OCI-LY7 (cell line): ENCODE results near the gene PRR5L.

Experiments used
- EZH2phosphoT487 ChIP-seq: fragments of 200-600 bp; sonication (generic); IDR thresholded peaks from 2 replicates; pipeline ENCODE4 v1.6.1; 2018; ENCODE audit warnings: low read depth, borderline replicate concordance, mild to moderate bottlenecking, mixed run types, antibody characterized with exemption, low read length, moderate library complexity, mixed read lengths
- TF ChIP-seq, protein P1 (sequence below): fragments of 200-600 bp; sonication (generic); conservative IDR thresholded peaks from 2 replicates; pipeline ENCODE4 v1.5.1; 2014; ENCODE audit warnings: mild to moderate bottlenecking, antibody characterized with exemption, low read length, moderate library complexity, mixed read lengths

- TF ChIP-seq, protein P1, sequence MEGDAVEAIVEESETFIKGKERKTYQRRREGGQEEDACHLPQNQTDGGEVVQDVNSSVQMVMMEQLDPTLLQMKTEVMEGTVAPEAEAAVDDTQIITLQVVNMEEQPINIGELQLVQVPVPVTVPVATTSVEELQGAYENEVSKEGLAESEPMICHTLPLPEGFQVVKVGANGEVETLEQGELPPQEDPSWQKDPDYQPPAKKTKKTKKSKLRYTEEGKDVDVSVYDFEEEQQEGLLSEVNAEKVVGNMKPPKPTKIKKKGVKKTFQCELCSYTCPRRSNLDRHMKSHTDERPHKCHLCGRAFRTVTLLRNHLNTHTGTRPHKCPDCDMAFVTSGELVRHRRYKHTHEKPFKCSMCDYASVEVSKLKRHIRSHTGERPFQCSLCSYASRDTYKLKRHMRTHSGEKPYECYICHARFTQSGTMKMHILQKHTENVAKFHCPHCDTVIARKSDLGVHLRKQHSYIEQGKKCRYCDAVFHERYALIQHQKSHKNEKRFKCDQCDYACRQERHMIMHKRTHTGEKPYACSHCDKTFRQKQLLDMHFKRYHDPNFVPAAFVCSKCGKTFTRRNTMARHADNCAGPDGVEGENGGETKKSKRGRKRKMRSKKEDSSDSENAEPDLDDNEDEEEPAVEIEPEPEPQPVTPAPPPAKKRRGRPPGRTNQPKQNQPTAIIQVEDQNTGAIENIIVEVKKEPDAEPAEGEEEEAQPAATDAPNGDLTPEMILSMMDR = no peak
- TF ChIP-seq EZH2phosphoT487 = no peak
Observed at GRCh38 chr11:36343436-36343835, 47.3 kb downstream of the PRR5L start.
